Spinal cord (tissue), 10 donors: ENCODE results near the gene EEFSEC. TPM values are rescaled to one million over a fixed set of nuclear protein-coding genes. Genes with fewer than 3 reads are reported as not detected.

Experiments used
- DNase-seq, 6 donors: peaks; one replicate each; pipeline versions ENCODE4 v3.0.0 to v3.0.0-alpha.2; 2013 to 2015; ENCODE audit warnings: low spot score in 6 of 6, low read depth in 4 of 6
- H3K27ac ChIP-seq: one replicate; pipeline ENCODE4 v1.5.1; 2013; ENCODE audit warnings: low read depth, low read length, control low read depth
- H3K27me3 ChIP-seq: one replicate; pipeline ENCODE4 v1.6.1; 2013; ENCODE audit warnings: low read length; ENCODE audit not compliant: control insufficient read depth, insufficient read depth
- H3K36me3 ChIP-seq: one replicate; pipeline ENCODE4 v1.6.1; 2013; ENCODE audit warnings: low read length; ENCODE audit not compliant: control insufficient read depth, insufficient read depth
- H3K4me1 ChIP-seq: one replicate; pipeline ENCODE4 v1.6.1; 2013; ENCODE audit warnings: low read length; ENCODE audit not compliant: control insufficient read depth, insufficient read depth
- H3K4me3 ChIP-seq: one replicate; pipeline ENCODE4 v1.5.1; 2013; ENCODE audit warnings: low read depth, low read length, control low read depth
- H3K9me3 ChIP-seq: one replicate; pipeline ENCODE4 v1.6.1; 2013; ENCODE audit warnings: low read length; ENCODE audit not compliant: control insufficient read depth, insufficient read depth
- WGBS: methylation state at CpG from one replicate; pipeline ENCODE4 v1.1.5; 2013; ENCODE audit warnings: missing lambda C conversion rate; ENCODE audit not compliant: insufficient coverage; 5-methylcytosine and 5-hydroxymethylcytosine counted together
- polyA plus RNA-seq, 2 donors: library from polyadenylated mRNA; unstranded; fragments of 120-200 nt; gene quantifications; one replicate each; pipeline ENCODE4 v1.2.1, GENCODE V29; 2013; ENCODE audit not compliant: insufficient read length in 2 of 2
- total RNA-seq, 2 donors: library from RNA; depleted of rRNA in 1 of 2; stranded (reverse); fragments of 120-200 nt in 1 of 2; fragments of >200 nt in 1 of 2; gene quantifications; one replicate each; pipeline versions ENCODE4 v1.2.3 to v1.2.4, GENCODE V29; 2013 to 2014
- donor health status: healthy.

EEFSEC gene
- total and polyA plus RNA-seq, 4 donors = 6.4 to 29.1 (median 18.3) TPM

DNA sequence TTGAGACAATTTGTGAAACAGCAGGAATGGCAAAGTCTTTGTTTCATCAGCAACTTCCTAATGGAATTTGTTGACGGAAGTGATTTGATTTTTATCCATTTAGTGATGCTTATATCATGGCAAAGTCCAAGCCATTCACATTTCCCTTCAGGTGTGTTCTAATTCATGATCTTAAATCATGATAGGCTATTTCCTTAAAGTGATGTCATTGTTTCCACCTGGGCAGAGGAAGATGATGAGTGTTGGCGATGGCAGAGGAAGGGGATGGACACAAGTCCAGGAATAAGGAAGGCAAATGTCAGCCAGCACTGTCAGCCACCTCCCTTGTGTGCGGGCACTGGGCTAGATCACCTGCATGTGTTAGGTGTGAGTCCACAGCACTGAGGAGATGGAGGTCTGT is 49.9 kb downstream of the EEFSEC start:
- Histone ChIP-seq H3K4me1 (no peaks in the 10 kb centered on the region), H3K27me3 (no peaks in the 10 kb centered on the region), H3K36me3 (no peaks in the 10 kb centered on the region), H3K9me3 (no peaks in the 10 kb centered on the region), H3K4me3 (no peak overlapping the region), H3K27ac (no peak overlapping the region)
- DNase-seq = no peak
- WGBS = 100% methylated on average over 2 of the region's 3 CpGs

DNA sequence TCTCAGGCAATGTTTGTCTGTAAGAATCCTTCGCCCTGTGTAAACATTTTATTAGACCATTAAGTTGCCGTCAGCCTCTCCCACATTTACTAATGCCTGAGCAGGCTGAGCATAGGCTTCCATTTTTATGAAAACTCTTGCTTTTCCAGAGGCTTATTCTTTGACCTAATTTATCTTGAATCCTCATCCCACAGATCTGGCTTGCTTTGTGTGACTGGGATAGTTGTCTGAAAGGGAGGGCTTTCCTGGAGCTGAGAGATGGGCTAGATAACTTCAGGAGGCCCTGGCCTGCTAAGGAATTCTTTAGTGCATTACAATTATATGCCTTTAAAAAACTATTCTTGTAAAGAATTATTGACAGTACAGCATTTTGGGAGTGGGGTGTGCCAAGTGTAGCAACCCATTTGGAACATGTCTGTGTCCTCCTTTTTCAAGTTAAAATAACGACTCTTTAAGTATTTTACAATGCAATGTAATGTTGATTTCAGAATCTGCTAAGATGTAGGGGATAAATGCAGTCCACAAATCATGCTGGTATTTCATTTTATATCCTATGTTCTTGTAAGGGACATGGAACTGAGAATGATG is 52.4 kb downstream of the EEFSEC start:
- Histone ChIP-seq H3K4me1 (no peaks in the 10 kb centered on the region), H3K4me3 (no peak overlapping the region), H3K36me3 (no peaks in the 10 kb centered on the region), H3K9me3 (no peaks in the 10 kb centered on the region), H3K27me3 (no peaks in the 10 kb centered on the region), H3K27ac (no peak overlapping the region)
- no peak for DNase-seq
- 68% methylated on average over 2 of the region's 3 CpGs for WGBS

DNA sequence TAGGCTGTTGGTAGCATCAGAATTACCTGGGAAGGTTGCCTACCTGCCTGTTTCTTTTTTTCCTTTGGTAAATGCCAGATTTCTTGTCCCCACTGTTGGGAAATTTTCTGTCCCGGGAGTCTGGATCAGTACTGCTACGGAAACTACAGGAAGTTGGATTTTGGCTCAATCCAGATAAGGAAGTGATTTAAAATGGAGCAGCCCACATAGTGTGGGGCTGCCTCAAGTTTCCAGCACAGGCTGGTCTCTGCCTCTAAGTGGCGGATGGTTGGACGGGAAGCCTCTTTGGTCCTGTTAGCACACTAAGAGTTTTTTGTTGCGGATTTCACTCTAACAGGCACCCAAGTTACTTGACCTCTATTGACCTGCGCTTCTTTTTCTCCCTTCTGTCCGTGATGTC is 54.7 kb downstream of the EEFSEC start:
- 92% methylated on average over 3 of the region's 7 CpGs for WGBS
- Histone ChIP-seq H3K36me3 (no peaks in the 10 kb centered on the region), H3K27me3 (no peaks in the 10 kb centered on the region), H3K4me1 (no peaks in the 10 kb centered on the region), H3K9me3 (no peaks in the 10 kb centered on the region), H3K4me3 (no peak overlapping the region), H3K27ac (no peak overlapping the region)
- no peak for DNase-seq

DNA sequence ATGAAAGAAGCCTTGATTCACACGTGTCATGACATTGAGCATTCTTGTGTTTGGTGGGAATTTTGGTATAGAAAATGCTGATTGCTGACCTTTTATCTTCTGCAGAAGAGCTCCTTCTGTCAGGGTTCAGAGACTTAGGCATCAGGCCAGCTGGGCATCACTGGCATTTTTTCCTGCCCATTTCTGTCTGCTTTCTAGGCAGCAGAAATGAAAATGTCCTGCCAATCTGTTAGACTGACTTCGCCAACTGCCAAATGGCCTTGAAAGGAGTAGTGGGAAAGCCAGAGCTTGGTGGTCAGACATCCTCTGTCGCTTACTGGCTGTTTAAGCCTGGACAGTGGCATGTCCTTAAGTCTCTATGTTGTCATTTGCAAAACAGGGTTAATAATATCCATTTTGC is 57.4 kb downstream of the EEFSEC start:
- H3K9me3 ChIP-seq = no peaks in the 10 kb centered on the region
- no peaks in the 10 kb centered on the region for H3K27me3 ChIP-seq
- peak in 2 of 6 donors; percentile 29 to 44 for DNase-seq
- no peaks in the 10 kb centered on the region for H3K4me1 ChIP-seq
- no peaks in the 10 kb centered on the region for H3K36me3 ChIP-seq
- no peak overlapping the region for H3K27ac ChIP-seq
- WGBS = 33% methylated on average over 3 of the region's 3 CpGs
- H3K4me3 ChIP-seq = no peak overlapping the region

DNA sequence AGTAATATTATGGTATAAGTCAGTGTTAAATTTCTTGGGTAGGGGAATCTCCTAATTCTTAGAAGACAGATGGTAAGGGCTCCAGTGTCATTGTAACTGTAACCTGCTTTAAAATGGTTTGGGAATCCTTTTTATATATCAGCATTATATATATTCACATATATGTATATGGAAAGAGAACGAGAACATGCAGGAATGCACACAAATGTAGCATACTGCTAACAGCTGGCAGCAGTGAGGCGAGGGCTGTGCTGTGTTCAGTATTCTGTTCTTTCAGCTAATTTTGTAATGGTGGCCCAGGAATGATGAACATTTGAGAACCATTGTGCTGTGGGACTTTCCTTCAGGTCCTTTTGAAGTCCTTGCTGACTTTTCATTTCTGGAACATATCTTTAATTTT is 60.8 kb downstream of the EEFSEC start:
- DNase-seq = no peak
- Histone ChIP-seq H3K27ac (no peak overlapping the region), H3K4me3 (no peak overlapping the region), H3K27me3 (no peaks in the 10 kb centered on the region), H3K4me1 (peaks cover 12% of the 10 kb centered on the region), H3K36me3 (peaks cover 3% of the 10 kb centered on the region), H3K9me3 (no peaks in the 10 kb centered on the region)
- WGBS = 88% methylated on average over 2 of the region's 2 CpGs

DNA sequence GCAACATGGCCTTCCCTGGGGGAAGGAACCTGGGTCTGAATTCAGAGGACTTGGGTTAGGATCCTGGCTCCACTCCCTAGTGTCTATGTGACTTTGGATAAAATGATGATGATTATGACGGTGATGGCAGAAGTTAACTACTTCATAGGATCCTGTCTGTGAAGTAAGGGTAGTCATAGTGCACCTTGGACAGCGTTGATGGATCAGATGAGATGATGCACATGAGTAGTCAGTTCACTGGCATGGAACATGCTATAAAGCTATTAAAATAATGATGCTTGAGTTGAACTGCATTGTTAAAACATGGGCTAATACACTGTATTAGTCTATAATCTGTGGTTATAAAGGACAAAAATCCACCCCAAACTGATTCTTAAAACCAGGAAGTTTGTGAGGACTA is 62.0 kb downstream of the EEFSEC start:
- Histone ChIP-seq H3K36me3 (peaks cover 3% of the 10 kb centered on the region), H3K27ac (no peak overlapping the region), H3K27me3 (no peaks in the 10 kb centered on the region), H3K4me1 (peaks cover 15% of the 10 kb centered on the region), H3K4me3 (no peak overlapping the region), H3K9me3 (no peaks in the 10 kb centered on the region)
- WGBS = 93% methylated on average over 2 of the region's 2 CpGs
- no peak for DNase-seq

- H3K9me3 ChIP-seq = no peaks in the 10 kb centered on the region
- peaks cover 15% of the 10 kb centered on the region for H3K4me1 ChIP-seq
- H3K36me3 ChIP-seq = peaks cover 3% of the 10 kb centered on the region
- no peaks in the 10 kb centered on the region for H3K27me3 ChIP-seq
- WGBS = 84% methylated on average over 3 of the region's 5 CpGs
- no peak overlapping the region for H3K4me3 ChIP-seq
- no peak overlapping the region for H3K27ac ChIP-seq
- DNase-seq = no peak
Observed at GRCh38 chr3:128215800-128216495, 62.7 kb downstream of the EEFSEC start.

DNA sequence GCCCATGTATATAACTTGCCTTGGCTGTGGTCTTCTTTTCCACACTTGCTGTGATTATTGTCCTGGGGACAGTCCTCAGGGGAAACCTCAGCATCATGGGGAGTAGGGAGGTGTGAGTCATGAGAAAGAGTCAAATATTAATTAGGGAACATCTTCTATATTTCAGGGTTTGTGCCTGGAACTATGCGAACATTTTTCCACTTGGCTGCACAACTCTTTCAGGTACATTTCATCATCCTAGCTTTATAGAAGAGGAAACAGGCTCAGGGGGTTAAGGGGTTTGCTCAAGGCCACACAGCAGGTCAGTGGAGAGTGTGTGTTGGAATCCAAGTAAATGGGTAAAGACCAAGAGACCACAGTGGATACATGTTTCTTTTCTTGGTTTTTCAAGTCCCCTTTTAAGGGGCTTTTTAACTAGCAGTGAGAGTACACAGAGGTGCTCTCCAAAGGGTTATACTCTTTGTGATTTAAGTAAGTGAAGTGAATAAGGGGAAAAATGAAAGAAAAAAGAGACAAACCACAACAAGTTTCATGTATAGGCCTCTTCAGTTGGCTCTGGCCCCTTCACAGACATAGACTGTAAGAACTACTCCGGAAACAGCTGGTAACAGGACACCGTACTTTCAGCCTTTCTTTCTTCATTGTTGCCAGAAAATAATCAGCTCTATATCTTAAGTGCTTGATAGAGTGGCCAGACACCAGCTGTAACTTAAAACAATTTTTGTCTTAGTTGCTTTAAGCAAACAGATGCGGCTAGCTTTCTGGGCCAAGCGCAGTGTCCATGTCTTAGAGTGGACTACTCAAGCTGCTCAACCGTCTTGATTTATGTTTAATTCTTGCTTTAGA is 64.6 kb downstream of the EEFSEC start:
- Histone ChIP-seq H3K27me3 (no peaks in the 10 kb centered on the region), H3K9me3 (no peaks in the 10 kb centered on the region), H3K4me3 (no peak overlapping the region), H3K36me3 (peaks cover 3% of the 10 kb centered on the region), H3K4me1 (peaks cover 15% of the 10 kb centered on the region), H3K27ac (no peak overlapping the region)
- no peak for DNase-seq
- WGBS = 58% methylated on average over 3 of the region's 6 CpGs

GRCh38 chr3:128218548-128219257 is 65.4 kb downstream of the EEFSEC start:
- Histone ChIP-seq H3K27ac (no peak overlapping the region), H3K36me3 (peaks cover 3% of the 10 kb centered on the region), H3K27me3 (no peaks in the 10 kb centered on the region), H3K4me3 (no peak overlapping the region), H3K9me3 (no peaks in the 10 kb centered on the region), H3K4me1 (peaks cover 15% of the 10 kb centered on the region)
- no peak for DNase-seq
- 81% methylated on average over 12 of the region's 13 CpGs for WGBS
